ENCODE measurements around the gene EPN3. TPM values are rescaled to one million over a fixed set of nuclear protein-coding genes. Genes with fewer than 3 reads are reported as not detected.
A peak's percentile ranks its signal among the peaks of the same experiment; 100 is the strongest.

EPN3 gene
- total RNA-seq, 1 experiment from 2014 or later, result 0.92 TPM

DNA sequence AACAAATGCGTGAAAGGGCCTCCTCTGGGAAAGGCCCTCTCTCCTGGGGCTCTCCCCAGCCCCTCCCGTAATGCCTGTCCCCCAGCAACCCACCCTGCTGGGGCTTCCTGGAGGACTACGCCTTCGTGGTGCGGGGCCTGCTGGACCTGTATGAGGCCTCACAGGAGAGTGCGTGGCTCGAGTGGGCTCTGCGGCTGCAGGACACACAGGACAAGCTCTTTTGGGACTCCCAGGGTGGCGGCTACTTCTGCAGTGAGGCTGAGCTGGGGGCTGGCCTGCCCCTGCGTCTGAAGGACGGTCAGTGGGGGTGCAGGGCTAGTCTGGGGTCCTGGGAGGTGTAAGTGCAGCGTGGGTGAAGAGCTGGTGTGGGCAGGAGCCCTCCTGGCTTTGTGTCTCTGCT is 19.3 kb downstream of the EPN3 start:
- DNase-seq (ENCODE audit: low read depth, low spot score) (no peak), ATAC-seq (no peak)
- H3K4me3 ChIP-seq (ENCODE audit: low read depth in 2 of 2, low read length in 2 of 2), result no peak overlapping the region
- ChIA-PET CTCF (interaction anchor here (3.2 kb wide), 1 partner anchor 74 kb away, joined by 34 read pairs; no protein-coding TSS in a partner anchor), POLR2A (no interaction called here)
- TF ChIP-seq SIN3A (IDR thresholded peaks at IDR 0.05; ENCODE audit: borderline replicate concordance, insufficient read depth, low read depth, low read length) (no peak), TCF7L2 (IDR thresholded peaks at IDR 0.05; ENCODE audit: low read depth, low read length) (no peak), POLR2AphosphoS5 (IDR thresholded peaks at IDR 0.05; ENCODE audit: low read depth, low read length) (no peak)
- TF ChIP-seq, protein P1, sequence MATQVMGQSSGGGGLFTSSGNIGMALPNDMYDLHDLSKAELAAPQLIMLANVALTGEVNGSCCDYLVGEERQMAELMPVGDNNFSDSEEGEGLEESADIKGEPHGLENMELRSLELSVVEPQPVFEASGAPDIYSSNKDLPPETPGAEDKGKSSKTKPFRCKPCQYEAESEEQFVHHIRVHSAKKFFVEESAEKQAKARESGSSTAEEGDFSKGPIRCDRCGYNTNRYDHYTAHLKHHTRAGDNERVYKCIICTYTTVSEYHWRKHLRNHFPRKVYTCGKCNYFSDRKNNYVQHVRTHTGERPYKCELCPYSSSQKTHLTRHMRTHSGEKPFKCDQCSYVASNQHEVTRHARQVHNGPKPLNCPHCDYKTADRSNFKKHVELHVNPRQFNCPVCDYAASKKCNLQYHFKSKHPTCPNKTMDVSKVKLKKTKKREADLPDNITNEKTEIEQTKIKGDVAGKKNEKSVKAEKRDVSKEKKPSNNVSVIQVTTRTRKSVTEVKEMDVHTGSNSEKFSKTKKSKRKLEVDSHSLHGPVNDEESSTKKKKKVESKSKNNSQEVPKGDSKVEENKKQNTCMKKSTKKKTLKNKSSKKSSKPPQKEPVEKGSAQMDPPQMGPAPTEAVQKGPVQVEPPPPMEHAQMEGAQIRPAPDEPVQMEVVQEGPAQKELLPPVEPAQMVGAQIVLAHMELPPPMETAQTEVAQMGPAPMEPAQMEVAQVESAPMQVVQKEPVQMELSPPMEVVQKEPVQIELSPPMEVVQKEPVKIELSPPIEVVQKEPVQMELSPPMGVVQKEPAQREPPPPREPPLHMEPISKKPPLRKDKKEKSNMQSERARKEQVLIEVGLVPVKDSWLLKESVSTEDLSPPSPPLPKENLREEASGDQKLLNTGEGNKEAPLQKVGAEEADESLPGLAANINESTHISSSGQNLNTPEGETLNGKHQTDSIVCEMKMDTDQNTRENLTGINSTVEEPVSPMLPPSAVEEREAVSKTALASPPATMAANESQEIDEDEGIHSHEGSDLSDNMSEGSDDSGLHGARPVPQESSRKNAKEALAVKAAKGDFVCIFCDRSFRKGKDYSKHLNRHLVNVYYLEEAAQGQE (IDR thresholded peaks at IDR 0.05; ENCODE audit: insufficient read depth in 1 of 2, low read depth in 2 of 2, low read length in 1 of 2), result no peak
- TF ChIP-seq, protein P2, sequence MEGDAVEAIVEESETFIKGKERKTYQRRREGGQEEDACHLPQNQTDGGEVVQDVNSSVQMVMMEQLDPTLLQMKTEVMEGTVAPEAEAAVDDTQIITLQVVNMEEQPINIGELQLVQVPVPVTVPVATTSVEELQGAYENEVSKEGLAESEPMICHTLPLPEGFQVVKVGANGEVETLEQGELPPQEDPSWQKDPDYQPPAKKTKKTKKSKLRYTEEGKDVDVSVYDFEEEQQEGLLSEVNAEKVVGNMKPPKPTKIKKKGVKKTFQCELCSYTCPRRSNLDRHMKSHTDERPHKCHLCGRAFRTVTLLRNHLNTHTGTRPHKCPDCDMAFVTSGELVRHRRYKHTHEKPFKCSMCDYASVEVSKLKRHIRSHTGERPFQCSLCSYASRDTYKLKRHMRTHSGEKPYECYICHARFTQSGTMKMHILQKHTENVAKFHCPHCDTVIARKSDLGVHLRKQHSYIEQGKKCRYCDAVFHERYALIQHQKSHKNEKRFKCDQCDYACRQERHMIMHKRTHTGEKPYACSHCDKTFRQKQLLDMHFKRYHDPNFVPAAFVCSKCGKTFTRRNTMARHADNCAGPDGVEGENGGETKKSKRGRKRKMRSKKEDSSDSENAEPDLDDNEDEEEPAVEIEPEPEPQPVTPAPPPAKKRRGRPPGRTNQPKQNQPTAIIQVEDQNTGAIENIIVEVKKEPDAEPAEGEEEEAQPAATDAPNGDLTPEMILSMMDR (IDR thresholded peaks at IDR 0.05), result no peak
- peaks cover 12% of the 10 kb centered on the region for H3K4me1 ChIP-seq (ENCODE audit: control insufficient read depth, insufficient read depth, low read length)
- no peaks in the 10 kb centered on the region for H3K36me3 ChIP-seq (ENCODE audit: control insufficient read depth, insufficient read depth, low read length)
- intact Hi-C loops (cut with micrococcal nuclease; ENCODE audit: unreplicated experiment), result loop anchor here (2.0 kb wide), 1 partner anchor 75 kb away; no protein-coding TSS in a partner anchor
- in situ Hi-C loops (cut with HindIII; ENCODE audit: low pct_unique_long_range_greater_than_20kb, low sequenced_read_pairs), result no loop called here
- BruUV-seq (replicated peaks), result no TSS peak
- H3K9me3 ChIP-seq (ENCODE audit: control insufficient read depth, insufficient read depth, low read depth, low read length), result no peaks in the 10 kb centered on the region
- no peaks in the 10 kb centered on the region for H3K27me3 ChIP-seq (ENCODE audit: control insufficient read depth, insufficient read depth, low read length)
- no peak overlapping the region for H3K27ac ChIP-seq (ENCODE audit: low read length)

DNA sequence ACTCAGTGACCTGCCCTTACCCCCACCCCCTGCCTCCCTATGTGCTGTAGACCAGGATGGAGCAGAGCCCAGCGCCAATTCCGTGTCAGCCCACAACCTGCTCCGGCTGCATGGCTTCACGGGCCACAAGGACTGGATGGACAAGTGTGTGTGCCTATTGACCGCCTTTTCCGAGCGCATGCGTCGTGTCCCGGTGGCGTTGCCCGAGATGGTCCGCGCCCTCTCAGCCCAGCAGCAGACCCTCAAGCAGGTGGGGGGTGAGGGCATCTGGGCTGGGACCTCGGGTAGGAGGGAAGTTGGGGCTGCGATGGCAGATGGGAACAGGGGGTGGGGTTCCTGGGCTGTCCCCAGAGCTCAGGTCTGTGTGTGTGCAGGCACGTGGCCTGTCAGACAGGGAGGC is 21.7 kb downstream of the EPN3 start:
- Histone ChIP-seq H3K9me3 (ENCODE audit: control insufficient read depth, insufficient read depth, low read depth, low read length) (no peaks in the 10 kb centered on the region), H3K27ac (ENCODE audit: low read length) (no peak overlapping the region), H3K36me3 (ENCODE audit: control insufficient read depth, insufficient read depth, low read length) (no peaks in the 10 kb centered on the region), H3K4me1 (ENCODE audit: control insufficient read depth, insufficient read depth, low read length) (0 out of 2 replicates have a peak, but pooled peaks cover 8% of the 10 kb centered on the region), H3K4me3 (ENCODE audit: low read depth in 2 of 2, low read length in 2 of 2) (no peak overlapping the region), H3K27me3 (ENCODE audit: control insufficient read depth, insufficient read depth, low read length) (no peaks in the 10 kb centered on the region)
- TF ChIP-seq SIN3A (IDR thresholded peaks at IDR 0.05; ENCODE audit: borderline replicate concordance, insufficient read depth, low read depth, low read length) (no peak), POLR2AphosphoS5 (IDR thresholded peaks at IDR 0.05; ENCODE audit: low read depth, low read length) (0 out of 2 replicates have a peak, but pooled peaks have one; percentile 23)
- BruUV-seq (replicated peaks), result no TSS peak
- intact Hi-C loops (cut with micrococcal nuclease; ENCODE audit: unreplicated experiment), result no loop called here
- ATAC-seq (no peak), DNase-seq (ENCODE audit: low read depth, low spot score) (no peak)
- ChIA-PET CTCF (interaction anchor here (0.6 kb wide), 1 partner anchor 114 kb away, joined by 3 read pairs; no protein-coding TSS in a partner anchor), POLR2A (no interaction called here)
- in situ Hi-C loops (cut with HindIII; ENCODE audit: low pct_unique_long_range_greater_than_20kb, low sequenced_read_pairs), result no loop called here

GRCh38 chr17:50556803-50557202 is 24.3 kb downstream of the EPN3 start:
- no peaks in the 10 kb centered on the region; the same call in 1 of the 2 replicates for H3K27me3 ChIP-seq (ENCODE audit: control insufficient read depth, insufficient read depth, low read length)
- POLR2A ChIA-PET, result no interaction called here
- DNase-seq (ENCODE audit: low read depth, low spot score) (no peak), ATAC-seq (no peak)
- BruUV-seq (replicated peaks), result no TSS peak
- no peaks in the 10 kb centered on the region for H3K36me3 ChIP-seq (ENCODE audit: control insufficient read depth, insufficient read depth, low read length)
- intact Hi-C loops (cut with micrococcal nuclease; ENCODE audit: unreplicated experiment) (no loop called here), in situ Hi-C loops (cut with HindIII; ENCODE audit: low pct_unique_long_range_greater_than_20kb, low sequenced_read_pairs) (no loop called here)
- no peak overlapping the region for H3K4me3 ChIP-seq (ENCODE audit: low read depth in 2 of 2, low read length in 2 of 2)
- H3K4me1 ChIP-seq (ENCODE audit: control insufficient read depth, insufficient read depth, low read length), result peaks cover 11% of the 10 kb centered on the region; the same call in 1 of the 2 replicates
- H3K9me3 ChIP-seq (ENCODE audit: control insufficient read depth, insufficient read depth, low read depth, low read length), result no peaks in the 10 kb centered on the region
- CTCF ChIA-PET, result interaction anchor here (0.6 to 1.1 kb wide), 2 partner anchors 53 to 73 kb away, joined by 3 read pairs; no protein-coding TSS in a partner anchor
- TF ChIP-seq, protein P1 (IDR thresholded peaks at IDR 0.05; ENCODE audit: insufficient read depth in 1 of 2, low read depth in 2 of 2, low read length in 1 of 2), result no peak
- no peak for TF ChIP-seq TCF7L2 (IDR thresholded peaks at IDR 0.05; ENCODE audit: low read depth, low read length)
- no peak for TF ChIP-seq POLR2AphosphoS5 (IDR thresholded peaks at IDR 0.05; ENCODE audit: low read depth, low read length)
- no peak for TF ChIP-seq SIN3A (IDR thresholded peaks at IDR 0.05; ENCODE audit: borderline replicate concordance, insufficient read depth, low read depth, low read length)
- TF ChIP-seq, protein P2 (IDR thresholded peaks at IDR 0.05), result no peak
- no peak overlapping the region for H3K27ac ChIP-seq (ENCODE audit: low read length)

Measured in Panc1 (cell line).